SHP77 treated with DMSO at 0.1 percent for 48 hours (cell line): ENCODE measurements around the gene CXCR6.

Experiments
- DNase-seq: peaks from one replicate; lab custom pipeline; 2025; lab: John Stamatoyannopoulos, UW

Gene CXCR6

DNA sequence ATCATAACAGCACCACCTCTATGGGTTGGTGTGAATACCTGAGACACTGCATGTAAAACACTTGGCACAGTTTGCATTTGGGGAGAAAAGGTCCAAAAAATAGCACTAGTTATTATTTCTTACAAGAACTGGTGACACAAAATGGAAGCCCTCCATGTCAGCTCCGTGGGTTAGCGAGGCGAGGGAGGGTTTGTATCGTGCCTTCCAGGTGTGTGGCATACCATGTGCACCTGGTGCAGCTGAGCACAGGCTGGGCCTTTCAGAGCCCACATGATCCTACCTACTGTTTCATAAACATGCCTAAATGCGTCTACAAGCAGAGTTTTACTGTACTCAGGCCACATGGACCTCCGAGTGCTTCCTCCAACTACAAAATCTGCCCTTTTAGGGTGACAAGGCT, 5.6 kb downstream of the CXCR6 start:
- DNase-seq, result no peak

DNA sequence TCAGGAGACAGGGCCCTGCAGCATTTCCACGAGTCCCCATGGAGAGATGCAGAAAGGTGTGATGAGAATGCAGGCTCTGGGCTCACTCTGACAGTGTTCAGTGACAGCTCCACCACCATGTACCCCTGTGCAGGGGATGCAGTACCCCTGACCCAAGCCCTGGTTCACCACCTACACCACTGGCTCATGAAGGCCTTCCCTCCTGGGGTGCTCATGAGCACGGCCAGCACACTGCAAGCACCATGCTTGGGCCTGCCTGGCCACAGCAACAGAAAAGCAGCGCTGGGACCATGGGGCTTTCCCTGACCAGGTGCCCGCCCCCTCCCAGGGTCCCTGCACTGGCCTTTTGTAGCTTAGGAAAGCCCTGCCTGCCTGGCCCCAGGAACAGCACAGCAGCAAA, 6.2 kb downstream of the CXCR6 start:
- DNase-seq, result no peak

GRCh38 chr3:45950131-45950530, 6.9 kb downstream of the CXCR6 start:
- no peak for DNase-seq

- no peak for DNase-seq
Observed at GRCh38 chr3:45950686-45951600, 7.7 kb downstream of the CXCR6 start.

DNA sequence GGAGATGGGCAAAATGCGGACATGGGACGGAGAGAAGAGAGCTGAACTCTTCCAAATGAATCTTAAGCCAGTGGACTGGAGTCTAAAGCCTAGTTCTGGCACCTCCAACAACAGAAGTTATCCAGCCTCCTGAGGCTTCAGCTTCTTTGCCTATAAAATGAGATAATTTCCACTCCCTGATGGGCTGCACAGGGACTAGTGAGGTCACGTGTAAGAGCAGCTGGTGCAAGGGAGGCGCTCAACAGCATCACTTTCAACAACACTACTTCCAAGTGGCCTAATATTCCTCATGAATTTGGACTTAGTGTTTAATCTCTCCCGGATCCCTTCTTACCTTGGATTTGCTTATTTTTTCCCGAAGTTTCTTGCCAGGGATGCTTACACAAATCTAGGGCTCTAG, 8.7 kb downstream of the CXCR6 start:
- DNase-seq, result no peak

DNA sequence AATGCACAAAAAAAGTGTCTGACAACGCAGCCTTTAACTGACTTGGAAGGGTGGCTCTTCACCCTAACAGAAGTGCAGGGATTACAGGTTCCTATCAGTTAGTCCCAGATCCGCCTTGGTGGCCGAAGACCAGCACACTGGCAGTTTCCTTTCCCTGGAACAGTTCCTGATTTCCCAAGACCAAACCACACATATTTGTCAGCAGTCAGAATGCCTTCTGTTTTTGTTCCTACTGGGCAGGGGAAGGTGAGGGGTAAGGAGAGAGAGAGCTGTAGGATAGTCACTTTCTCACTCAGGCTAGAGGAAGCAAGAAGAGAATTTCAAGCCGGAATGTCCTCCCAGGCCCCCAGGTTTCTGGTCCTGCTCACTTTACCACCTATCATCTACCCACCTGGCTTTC, 9.2 kb downstream of the CXCR6 start:
- DNase-seq, result no peak

- DNase-seq, result no peak
Observed at GRCh38 chr3:45953536-45953935, 10.3 kb downstream of the CXCR6 start.

DNA sequence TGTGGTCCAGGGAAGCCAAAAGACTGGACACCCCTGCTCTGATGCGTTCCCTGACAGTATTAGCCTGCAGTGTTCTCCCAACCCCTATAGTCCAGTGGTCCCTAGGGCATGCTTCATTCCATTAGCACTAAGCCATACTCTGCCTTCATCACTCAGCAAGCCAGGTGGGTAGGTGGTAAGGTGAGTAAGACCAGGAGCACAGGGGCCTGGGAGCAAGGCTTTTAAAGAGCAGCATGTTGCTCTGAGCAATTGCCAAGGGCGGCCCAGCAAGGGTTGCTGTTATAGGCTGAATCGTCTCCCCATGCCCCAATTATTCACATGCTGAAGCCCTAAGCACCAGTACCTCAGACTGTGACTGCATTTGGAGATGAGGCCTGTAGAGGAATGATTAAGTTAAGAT, 11.0 kb downstream of the CXCR6 start:
- DNase-seq, result no peak

DNA sequence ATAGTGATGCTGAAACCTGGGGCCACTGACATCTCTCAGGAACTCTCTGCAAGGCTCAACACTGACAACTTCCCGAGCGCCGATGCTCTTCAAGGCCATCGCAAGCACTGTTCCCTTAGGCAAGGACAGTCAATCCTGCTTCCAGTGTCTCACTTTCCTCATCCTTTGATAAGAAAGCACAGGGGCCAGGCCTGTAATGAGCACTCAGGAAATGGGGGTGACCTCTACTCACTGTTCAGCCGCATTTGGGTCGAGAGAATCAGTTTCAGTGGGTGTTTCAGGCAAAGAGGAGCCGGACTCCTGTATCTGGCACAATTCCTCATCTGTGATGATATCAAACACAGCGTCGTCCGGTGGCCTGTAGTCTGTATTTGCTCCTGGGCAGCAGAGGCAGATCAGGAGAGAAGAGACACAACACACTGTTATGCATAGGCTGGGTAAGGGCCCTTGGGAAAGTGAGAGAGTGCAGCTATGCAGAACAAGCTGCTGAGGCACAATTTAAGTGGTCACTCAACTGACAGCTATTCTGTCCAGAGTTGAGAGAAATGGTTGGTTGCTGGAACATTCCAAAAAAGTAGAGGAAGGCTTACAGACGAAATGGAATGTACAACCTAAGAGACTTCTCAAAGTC, 11.9 kb downstream of the CXCR6 start:
- DNase-seq, result no peak

DNA sequence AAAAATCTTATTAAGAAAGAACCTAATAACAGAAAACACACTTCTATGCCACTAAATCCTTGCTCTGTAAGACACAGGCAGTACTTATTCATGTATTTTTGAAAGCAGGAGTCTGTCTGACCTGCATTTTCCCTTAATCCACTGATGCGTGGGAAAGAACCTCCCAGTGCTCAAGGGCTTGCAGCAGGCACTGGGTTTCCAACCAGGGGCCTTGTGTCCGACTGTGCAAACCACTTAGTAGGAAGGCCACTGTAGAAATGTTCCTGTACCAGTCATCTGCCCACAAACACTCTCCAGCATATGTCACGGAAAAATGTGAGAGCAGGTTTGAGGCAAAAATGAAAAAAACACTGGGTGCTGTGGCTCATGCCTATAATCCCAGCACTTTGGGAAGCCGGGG, 12.4 kb downstream of the CXCR6 start:
- DNase-seq, result no peak

DNA sequence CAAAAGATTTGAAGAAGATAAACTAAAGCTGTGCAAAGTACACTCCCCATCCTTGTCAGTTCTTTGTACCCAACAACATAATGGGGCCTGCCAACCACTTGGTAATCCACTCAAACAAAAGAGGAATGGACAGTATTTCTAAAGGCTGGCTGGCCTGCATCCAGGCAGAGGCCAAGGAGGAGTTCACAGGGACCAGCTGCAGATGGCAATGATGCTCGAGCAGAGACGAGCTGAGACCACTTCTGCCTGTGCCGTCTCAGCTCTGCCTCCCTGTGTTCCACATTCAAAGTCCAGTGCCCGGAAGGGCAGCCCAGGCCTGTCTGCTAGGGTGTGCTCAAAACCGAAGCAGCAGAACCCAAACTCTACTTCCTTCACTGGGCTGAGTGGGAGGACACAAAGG, 14.3 kb downstream of the CXCR6 start:
- no peak for DNase-seq

- DNase-seq, result no peak
Observed at GRCh38 chr3:45958321-45958791, 15.1 kb downstream of the CXCR6 start.

GRCh38 chr3:45959201-45959600, 15.9 kb downstream of the CXCR6 start:
- no peak for DNase-seq

GRCh38 chr3:45960289-45960688, 17.0 kb downstream of the CXCR6 start:
- no peak for DNase-seq

- DNase-seq, result no peak
Observed at GRCh38 chr3:45962033-45962432, 18.8 kb downstream of the CXCR6 start.

DNA sequence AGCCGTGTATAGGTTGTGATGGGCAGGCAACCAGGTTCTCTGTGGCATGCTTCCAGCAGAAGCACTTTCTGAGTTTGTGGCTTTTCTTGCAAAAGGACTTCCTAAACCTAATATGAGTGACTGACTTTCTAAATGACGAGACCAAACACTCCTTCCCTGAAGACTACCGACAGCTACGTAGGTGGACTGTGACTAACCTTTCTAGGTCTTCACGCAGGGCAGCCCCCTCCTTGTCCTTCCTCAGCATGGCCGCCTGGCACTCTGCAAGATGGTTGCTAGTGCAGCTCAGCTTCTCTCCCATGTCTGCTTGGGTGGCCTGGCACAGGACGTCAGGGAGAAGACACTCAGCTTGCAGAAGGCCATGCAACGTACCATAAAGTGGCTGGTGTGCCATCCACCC, 20.9 kb downstream of the CXCR6 start:
- no peak for DNase-seq

GRCh38 chr3:45965253-45965652, 22.0 kb downstream of the CXCR6 start:
- DNase-seq, result no peak

- DNase-seq, result no peak
Observed at GRCh38 chr3:45965653-45966052, 22.4 kb downstream of the CXCR6 start.

- DNase-seq, result no peak
Observed at GRCh38 chr3:45966371-45966791, 23.1 kb downstream of the CXCR6 start.

- DNase-seq, result no peak
Observed at GRCh38 chr3:45966950-45967640, 23.8 kb downstream of the CXCR6 start.

DNA sequence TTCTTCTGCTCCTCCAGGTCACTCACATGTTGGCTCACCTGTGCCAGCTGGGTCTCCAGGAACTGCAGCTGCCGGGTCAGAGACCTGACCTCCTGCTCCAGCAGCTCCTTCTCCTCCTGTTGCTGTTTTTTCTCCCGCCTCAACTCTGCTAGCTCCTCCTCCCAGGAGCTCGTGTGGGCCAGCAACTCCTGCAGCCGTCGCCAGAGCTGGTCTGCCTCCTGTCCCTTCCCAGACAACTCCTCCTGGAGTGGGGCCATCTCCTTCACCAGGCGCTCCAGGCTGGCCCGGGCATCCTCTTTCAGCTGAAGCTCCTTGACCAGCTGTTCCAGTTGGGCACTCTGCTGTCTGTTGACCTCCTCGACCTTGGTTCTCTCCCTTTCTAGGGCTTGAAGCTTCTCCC, 24.5 kb downstream of the CXCR6 start:
- no peak for DNase-seq

GRCh38 chr3:45968149-45968548, 24.9 kb downstream of the CXCR6 start:
- DNase-seq, result no peak

DNA sequence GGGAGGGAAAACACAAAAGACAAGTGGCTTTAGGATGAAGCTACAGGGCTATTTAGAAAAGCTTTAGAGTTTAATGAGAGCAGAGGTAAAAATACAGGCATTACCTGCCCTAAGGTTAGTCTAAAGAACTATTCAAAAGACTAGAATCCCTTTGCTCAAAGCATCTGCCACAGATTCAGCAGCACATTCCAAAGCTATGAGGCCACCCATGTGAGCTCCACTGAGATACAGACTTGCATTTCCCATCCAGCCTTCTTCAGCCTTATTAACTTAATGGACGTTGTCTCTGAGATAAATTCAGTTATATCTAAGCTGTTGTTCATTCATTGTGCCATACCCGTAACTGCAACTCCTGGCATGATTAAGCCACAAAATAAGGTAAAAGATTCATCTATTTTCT, 25.4 kb downstream of the CXCR6 start:
- DNase-seq, result no peak
